Vagina (tissue), 2 donors: Measurements from ENCODE around the gene ARHGEF39. TPM values are rescaled to one million over a fixed set of nuclear protein-coding genes. Genes with fewer than 3 reads are reported as not detected.

Source experiments
- DNase-seq, 2 donors: peaks; one replicate each; pipeline ENCODE4 v3.0.0-alpha.2; 2017; ENCODE audit errors: extremely low spot score in 2 of 2
- H3K27ac ChIP-seq: fragments of 200-600 bp; sonication (generic); one replicate; pipeline ENCODE4 v1.5.1; 2019
- H3K27me3 ChIP-seq: fragments of 200-600 bp; sonication (generic); one replicate; pipeline ENCODE4 v1.5.1; 2019
- H3K36me3 ChIP-seq, 2 donors: fragments of 200-600 bp; sonication (generic); one replicate each; pipeline ENCODE4 v1.5.1; 2017 to 2019
- H3K4me1 ChIP-seq: fragments of 200-600 bp; sonication (generic); one replicate; pipeline ENCODE4 v1.5.1; 2019
- H3K4me3 ChIP-seq, 2 donors: fragments of 200-600 bp; sonication (generic); 1 replicate in 1 of 2; 2 replicates in 1 of 2; pipeline ENCODE4 v1.5.1; 2016 to 2019
- H3K9me3 ChIP-seq: fragments of 200-600 bp; sonication (generic); one replicate; pipeline ENCODE4 v1.5.1; 2019
- POLR2A ChIP-seq, 2 donors: fragments of 450-650 bp; IDR thresholded peaks; one replicate each; pipeline ENCODE4 v1.6.1; 2017; ENCODE audit warnings: antibody characterized with exemption in 2 of 2, mild to moderate bottlenecking in 2 of 2, moderate library complexity in 2 of 2
- POLR2AphosphoS5 ChIP-seq, 2 donors: sonication (generic); formaldehyde crosslinking; IDR thresholded peaks; one replicate each; pipeline ENCODE4 v1.9.0; 2017; ENCODE audit warnings: antibody characterized with exemption in 2 of 2, mild to moderate bottlenecking in 2 of 2, low read depth in 1 of 2; ENCODE audit not compliant: insufficient read depth in 1 of 2
- intact Hi-C: fragments of 100-400 bp; cut with DNase I; formaldehyde crosslinking; loops from one replicate; pipeline ENCODE4 v1.15.1; 2023
- total RNA-seq: library from RNA; depleted of rRNA; stranded (reverse); fragments of >200 nt; gene quantifications from one replicate; pipeline ENCODE4 v1.2.3, GENCODE V29; 2016
- TF ChIP-seq, protein P1 (sequence below), 3 experiments: fragments of 450-650 bp in 2 of 3; fragments of 200-600 bp in 1 of 3; sonication (generic) in 1 of 3; IDR thresholded peaks; one replicate each; pipeline ENCODE4 v1.5.1; 2017 to 2019; ENCODE audit warnings: antibody characterized with exemption in 3 of 3, mild to moderate bottlenecking in 2 of 3, moderate library complexity in 2 of 3

The ARHGEF39 gene
- total RNA-seq, 1 donor from 2014 or later: 1.2 TPM

GRCh38 chr9:35619800-35620158 lies 45.2 kb downstream of the ARHGEF39 start:
- Histone ChIP-seq H3K27ac (no peak overlapping the region), H3K9me3 (no peaks in the 10 kb centered on the region), H3K27me3 (no peaks in the 10 kb centered on the region), H3K4me3 (no peak overlapping the region), H3K36me3 (no peaks in the 10 kb centered on the region), H3K4me1 (peaks cover 13% of the 10 kb centered on the region)
- intact Hi-C loops: no loop called here
- TF ChIP-seq, protein P1, sequence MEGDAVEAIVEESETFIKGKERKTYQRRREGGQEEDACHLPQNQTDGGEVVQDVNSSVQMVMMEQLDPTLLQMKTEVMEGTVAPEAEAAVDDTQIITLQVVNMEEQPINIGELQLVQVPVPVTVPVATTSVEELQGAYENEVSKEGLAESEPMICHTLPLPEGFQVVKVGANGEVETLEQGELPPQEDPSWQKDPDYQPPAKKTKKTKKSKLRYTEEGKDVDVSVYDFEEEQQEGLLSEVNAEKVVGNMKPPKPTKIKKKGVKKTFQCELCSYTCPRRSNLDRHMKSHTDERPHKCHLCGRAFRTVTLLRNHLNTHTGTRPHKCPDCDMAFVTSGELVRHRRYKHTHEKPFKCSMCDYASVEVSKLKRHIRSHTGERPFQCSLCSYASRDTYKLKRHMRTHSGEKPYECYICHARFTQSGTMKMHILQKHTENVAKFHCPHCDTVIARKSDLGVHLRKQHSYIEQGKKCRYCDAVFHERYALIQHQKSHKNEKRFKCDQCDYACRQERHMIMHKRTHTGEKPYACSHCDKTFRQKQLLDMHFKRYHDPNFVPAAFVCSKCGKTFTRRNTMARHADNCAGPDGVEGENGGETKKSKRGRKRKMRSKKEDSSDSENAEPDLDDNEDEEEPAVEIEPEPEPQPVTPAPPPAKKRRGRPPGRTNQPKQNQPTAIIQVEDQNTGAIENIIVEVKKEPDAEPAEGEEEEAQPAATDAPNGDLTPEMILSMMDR (IDR thresholded peaks at IDR 0.05): no peak
- TF ChIP-seq POLR2A (IDR thresholded peaks at IDR 0.05): no peak
- no peak for TF ChIP-seq POLR2AphosphoS5 (IDR thresholded peaks at IDR 0.05; ENCODE audit: insufficient read depth in 1 of 2, low read depth in 1 of 2)
- DNase-seq: no peak

DNA sequence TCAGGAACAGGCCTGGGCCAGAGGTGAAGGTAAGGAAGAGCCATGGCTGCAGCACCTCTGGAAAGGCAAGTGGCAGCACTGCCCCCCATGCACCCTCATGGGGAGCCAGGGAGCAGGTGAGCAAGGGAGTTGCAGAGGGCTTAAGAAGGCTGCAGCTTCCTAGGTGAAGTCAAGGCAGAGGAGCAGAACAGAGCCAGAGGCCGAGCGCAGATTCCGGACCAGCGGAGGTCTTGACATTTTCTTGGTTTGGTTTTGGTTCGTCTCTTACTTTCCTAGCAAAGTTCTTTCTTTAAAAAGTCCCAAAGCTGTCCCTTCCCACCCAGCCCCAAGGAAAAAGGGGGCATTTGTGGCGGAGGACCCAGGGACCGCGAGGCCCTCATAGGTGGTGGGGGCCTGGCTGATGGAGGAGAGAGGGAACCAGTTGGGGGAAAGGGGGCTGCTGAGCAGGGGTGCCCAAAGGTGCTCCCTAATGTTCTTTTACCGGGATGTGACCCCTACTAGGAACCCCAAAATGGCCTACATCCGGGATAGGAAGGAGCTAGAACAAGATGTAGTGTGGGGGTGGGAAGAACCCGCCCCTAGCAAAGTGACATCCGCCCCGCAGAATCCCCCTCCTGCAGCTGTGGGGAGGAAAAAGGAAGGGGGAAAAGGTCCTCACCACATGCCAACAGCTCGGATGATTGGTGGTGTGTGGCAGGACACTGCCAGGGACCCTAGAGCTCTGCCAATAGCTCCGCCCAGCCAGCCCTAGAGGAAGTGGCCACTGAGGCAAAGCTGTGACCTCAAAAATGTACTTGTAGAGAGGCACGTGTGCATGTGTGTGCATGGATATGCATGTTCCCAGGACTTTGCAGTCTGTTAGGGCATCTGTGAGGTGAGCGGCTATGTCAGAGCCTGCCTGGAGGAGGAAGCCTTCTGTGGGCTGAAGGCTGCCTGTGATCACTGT lies 45.9 kb downstream of the ARHGEF39 start:
- Histone ChIP-seq H3K27me3 (no peaks in the 10 kb centered on the region), H3K4me3 (no peak overlapping the region), H3K4me1 (peaks cover 13% of the 10 kb centered on the region), H3K36me3 (no peaks in the 10 kb centered on the region), H3K9me3 (no peaks in the 10 kb centered on the region), H3K27ac (no peak overlapping the region)
- intact Hi-C loops: no loop called here
- no peak for DNase-seq
- TF ChIP-seq POLR2AphosphoS5 (IDR thresholded peaks at IDR 0.05; ENCODE audit: insufficient read depth in 1 of 2, low read depth in 1 of 2) (peak in 1 of 2 donors; percentile 45), POLR2A (IDR thresholded peaks at IDR 0.05) (no peak)

DNA sequence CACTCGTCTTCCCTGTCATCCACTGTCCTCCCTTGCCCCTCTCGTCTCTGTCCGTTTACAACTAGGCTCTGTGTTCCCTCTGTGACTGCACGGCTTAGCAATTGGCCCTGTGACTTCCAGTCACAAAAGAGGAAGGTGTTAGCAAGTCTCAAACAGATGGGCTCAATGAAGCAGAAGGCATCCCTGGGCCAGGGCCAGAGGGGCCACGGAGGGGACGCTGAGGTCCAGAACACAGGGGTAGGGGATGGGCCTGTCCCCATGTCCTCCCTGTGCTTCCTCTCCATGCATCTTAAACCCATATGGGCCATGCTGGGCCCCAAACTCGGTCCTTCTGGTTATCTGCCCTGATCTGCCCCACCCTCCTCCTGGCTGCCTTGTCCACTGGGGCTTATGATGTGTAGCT lies 46.7 kb downstream of the ARHGEF39 start, which contains the start of gene CD72:
TSS of gene CD72 (minus strand) at position 89 of the 403 bp plus-strand sequence. CDS start 110 bp downstream, outside the sequence.
- H3K27me3 ChIP-seq: no peaks in the 10 kb centered on the region
- H3K4me1 ChIP-seq: peaks cover 13% of the 10 kb centered on the region
- peak within 1 kb of the TSS; percentile 36 to 43 for H3K4me3 ChIP-seq
- DNase-seq: no peak
- no peaks in the 10 kb centered on the region for H3K9me3 ChIP-seq
- no peaks in the 10 kb centered on the region for H3K36me3 ChIP-seq
- H3K27ac ChIP-seq: no peak within 1 kb of the TSS
- no peak for TF ChIP-seq POLR2AphosphoS5 (IDR thresholded peaks at IDR 0.05; ENCODE audit: insufficient read depth in 1 of 2, low read depth in 1 of 2)
- no peak for TF ChIP-seq POLR2A (IDR thresholded peaks at IDR 0.05)
- TF ChIP-seq, protein P1 (IDR thresholded peaks at IDR 0.05): no peak
- intact Hi-C loops: no loop called here

DNA sequence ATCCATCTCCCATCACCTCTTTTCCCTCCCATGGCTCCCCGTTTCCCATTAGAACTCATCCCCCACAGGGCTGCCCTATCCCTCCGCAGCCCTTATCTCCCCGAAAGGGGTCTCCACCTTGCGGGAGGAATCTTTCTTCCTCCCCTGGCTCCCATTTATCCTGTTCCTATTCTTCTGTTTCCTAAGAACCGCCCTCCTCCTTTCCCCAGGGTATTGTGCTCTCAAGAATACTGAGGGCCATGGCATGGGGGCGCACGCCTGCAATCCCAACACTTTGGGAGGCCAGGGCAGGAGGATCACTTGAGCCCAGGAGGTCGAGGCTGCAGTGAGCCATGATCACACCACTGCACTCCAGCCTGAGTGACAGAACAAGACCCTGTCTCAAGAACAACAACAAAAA lies 47.4 kb downstream of the ARHGEF39 start:
- H3K4me1 ChIP-seq: peaks cover 13% of the 10 kb centered on the region
- H3K27ac ChIP-seq: no peak overlapping the region
- intact Hi-C loops: no loop called here
- DNase-seq: no peak
- peak overlapping the region in 1 of 2 donors; percentile 43 for H3K4me3 ChIP-seq
- no peaks in the 10 kb centered on the region for H3K9me3 ChIP-seq
- H3K36me3 ChIP-seq: no peaks in the 10 kb centered on the region
- TF ChIP-seq POLR2A (IDR thresholded peaks at IDR 0.05) (no peak), POLR2AphosphoS5 (IDR thresholded peaks at IDR 0.05; ENCODE audit: insufficient read depth in 1 of 2, low read depth in 1 of 2) (no peak)
- TF ChIP-seq, protein P1 (IDR thresholded peaks at IDR 0.05): no peak
- no peaks in the 10 kb centered on the region for H3K27me3 ChIP-seq

- Histone ChIP-seq H3K27me3 (no peaks in the 10 kb centered on the region), H3K4me1 (peaks cover 13% of the 10 kb centered on the region), H3K4me3 (peak overlapping the region; percentile 36 to 43), H3K36me3 (no peaks in the 10 kb centered on the region), H3K27ac (no peak overlapping the region), H3K9me3 (no peaks in the 10 kb centered on the region)
- intact Hi-C loops: no loop called here
- DNase-seq: no peak
- peak in 1 of 2 donors; percentile 31 for TF ChIP-seq POLR2AphosphoS5 (IDR thresholded peaks at IDR 0.05; ENCODE audit: insufficient read depth in 1 of 2, low read depth in 1 of 2)
- no peak for TF ChIP-seq POLR2A (IDR thresholded peaks at IDR 0.05)
These were observed 48.1 kb downstream of the ARHGEF39 start for GRCh38 chr9:35616681-35617459.
